BJ (cell line): ENCODE measurements around the gene TMEM266. TPM values are rescaled to one million over a fixed set of nuclear protein-coding genes. Genes with fewer than 3 reads are reported as not detected.

ENCODE experiments used
- CTCF ChIA-PET: fragments of 350-600 bp; formaldehyde crosslinking; extraction: SDS; loops from one replicate; lab custom pipeline; 2021; ENCODE audit warnings: antibody characterized with exemption, inconsistent platforms; lab: Yijun Ruan, JAX
- POLR2A ChIA-PET: fragments of 300-600 bp; sonication (Branson Sonifier 250); formaldehyde crosslinking; extraction: SDS; loops from one replicate; lab custom pipeline; 2021; ENCODE audit warnings: antibody characterized with exemption; lab: Charles Lee
- DNase-seq: peaks from one replicate; pipeline ENCODE4 v3.0.0-alpha.2; 2011; ENCODE audit warnings: low read depth
- H3K27me3 ChIP-seq: 2 replicates; pipeline ENCODE4 v1.6.0; 2011; ENCODE audit warnings: low read length; ENCODE audit not compliant: control insufficient read depth, insufficient read depth
- H3K36me3 ChIP-seq: 2 replicates; pipeline ENCODE4 v1.5.1; 2011; ENCODE audit warnings: low read length; ENCODE audit not compliant: control insufficient read depth, insufficient read depth
- H3K4me3 ChIP-seq: 2 replicates; pipeline ENCODE4 v1.5.1; 2011; ENCODE audit warnings: low read depth, mild to moderate bottlenecking, control low read depth, low read length
- polyA plus RNA-seq: library from polyadenylated mRNA; depleted of rRNA; stranded (reverse); fragments of >200 nt; gene quantifications from 2 replicates; pipeline ENCODE4 v1.2.3, GENCODE V29; 2011
- TF ChIP-seq, protein P1 (sequence below): IDR thresholded peaks from 2 replicates; pipeline ENCODE4 v1.5.1; 2011; ENCODE audit warnings: low read depth, mild to moderate bottlenecking, control low read depth, inconsistent platforms, low read length, moderate library complexity; ENCODE audit not compliant: insufficient read depth

TMEM266 gene
- polyA plus RNA-seq, 1 experiment, result 0.18 TPM

DNA sequence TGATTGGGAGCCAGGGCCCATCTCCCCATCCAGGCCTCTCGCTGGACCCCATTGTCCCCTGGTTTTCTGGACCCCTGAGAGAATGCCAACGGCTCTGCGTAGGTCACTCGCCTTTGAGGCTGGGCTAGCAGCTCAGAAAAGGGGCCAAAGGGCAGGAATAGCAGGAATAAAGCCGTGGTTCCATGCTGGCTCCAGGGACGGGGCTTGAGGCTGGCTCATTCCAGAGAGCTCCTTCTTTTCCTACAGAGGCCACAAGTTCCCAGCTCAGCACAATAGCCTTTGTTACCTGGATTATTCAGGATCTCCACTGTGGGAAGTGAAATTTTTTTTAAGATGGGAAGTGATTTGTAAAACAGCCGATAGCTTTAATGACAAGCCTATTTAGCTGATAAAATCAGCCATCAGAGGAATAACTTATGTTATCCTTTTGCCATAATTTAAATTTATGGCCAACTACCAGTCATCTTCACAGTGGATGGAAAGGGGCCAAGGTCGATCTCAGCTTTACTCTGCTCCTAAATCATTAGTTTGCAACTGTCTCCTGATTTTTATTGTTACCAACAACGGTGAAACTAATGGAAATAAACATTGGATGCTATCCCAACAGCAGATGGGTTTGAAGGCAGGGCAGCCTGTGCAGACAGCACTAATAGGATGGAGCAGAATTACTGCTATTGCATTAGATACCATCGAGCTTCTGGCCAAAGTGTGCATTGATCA, 124.3 kb downstream of the TMEM266 start:
- no peak for DNase-seq
- CTCF ChIA-PET, result interaction anchor here (0.8 to 5.6 kb wide), 7 partner anchors 9 to 145 kb away, joined by 4 to 31 read pairs (median 5); no protein-coding TSS in a partner anchor
- TF ChIP-seq, protein P1, sequence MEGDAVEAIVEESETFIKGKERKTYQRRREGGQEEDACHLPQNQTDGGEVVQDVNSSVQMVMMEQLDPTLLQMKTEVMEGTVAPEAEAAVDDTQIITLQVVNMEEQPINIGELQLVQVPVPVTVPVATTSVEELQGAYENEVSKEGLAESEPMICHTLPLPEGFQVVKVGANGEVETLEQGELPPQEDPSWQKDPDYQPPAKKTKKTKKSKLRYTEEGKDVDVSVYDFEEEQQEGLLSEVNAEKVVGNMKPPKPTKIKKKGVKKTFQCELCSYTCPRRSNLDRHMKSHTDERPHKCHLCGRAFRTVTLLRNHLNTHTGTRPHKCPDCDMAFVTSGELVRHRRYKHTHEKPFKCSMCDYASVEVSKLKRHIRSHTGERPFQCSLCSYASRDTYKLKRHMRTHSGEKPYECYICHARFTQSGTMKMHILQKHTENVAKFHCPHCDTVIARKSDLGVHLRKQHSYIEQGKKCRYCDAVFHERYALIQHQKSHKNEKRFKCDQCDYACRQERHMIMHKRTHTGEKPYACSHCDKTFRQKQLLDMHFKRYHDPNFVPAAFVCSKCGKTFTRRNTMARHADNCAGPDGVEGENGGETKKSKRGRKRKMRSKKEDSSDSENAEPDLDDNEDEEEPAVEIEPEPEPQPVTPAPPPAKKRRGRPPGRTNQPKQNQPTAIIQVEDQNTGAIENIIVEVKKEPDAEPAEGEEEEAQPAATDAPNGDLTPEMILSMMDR, result no peak
- POLR2A ChIA-PET, result no interaction called here
- H3K27me3 ChIP-seq, result no peaks in the 10 kb centered on the region
- no peaks in the 10 kb centered on the region for H3K36me3 ChIP-seq
- H3K4me3 ChIP-seq, result no peak overlapping the region

DNA sequence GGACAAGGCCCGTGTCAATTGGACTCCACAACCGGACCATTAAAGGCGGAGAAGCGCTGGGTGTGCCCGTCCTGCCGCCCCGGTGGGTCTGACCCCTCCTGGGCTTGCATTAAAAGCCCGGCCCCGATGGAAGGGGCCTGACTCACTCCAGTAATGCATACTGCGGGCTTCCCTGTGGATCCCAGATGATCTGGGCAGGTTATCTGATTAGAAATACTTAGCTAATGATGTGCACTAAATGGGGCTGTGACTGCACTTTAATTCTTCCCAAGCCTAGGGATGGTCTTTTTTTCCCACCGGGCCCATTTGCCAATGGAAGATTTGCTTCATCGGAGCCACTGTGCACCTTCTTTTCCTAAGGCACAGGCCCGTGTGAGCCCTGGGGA, 124.9 kb downstream of the TMEM266 start:
- no peaks in the 10 kb centered on the region for H3K36me3 ChIP-seq
- no peak overlapping the region for H3K4me3 ChIP-seq
- CTCF ChIA-PET, result interaction anchor here (0.8 to 5.6 kb wide), 8 partner anchors 9 to 151 kb away, joined by 4 to 31 read pairs (median 6); partner anchors contain the start of gene ISL2
- DNase-seq, result no peak
- no peaks in the 10 kb centered on the region for H3K27me3 ChIP-seq
- TF ChIP-seq, protein P1, result no peak
- POLR2A ChIA-PET, result no interaction called here

DNA sequence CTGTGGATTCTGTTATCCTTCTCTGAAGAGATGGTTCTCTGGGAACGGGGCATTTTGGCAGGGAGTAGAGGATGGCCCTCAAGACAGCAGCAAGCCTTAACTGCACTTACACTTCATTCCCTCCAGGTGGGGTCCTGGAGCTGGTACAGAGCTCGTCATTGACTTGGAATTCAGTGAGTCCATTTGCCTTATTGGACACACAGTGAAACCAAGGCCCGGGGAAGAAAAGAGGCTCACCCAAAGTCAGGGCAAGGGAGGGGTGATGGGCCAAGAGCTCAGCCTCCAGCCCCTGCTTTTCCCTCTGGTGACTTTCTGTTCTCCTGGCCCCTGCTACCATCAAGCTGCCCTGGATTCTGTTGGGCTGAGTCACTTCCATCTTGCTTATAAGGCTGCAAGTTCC, 125.9 kb downstream of the TMEM266 start:
- Histone ChIP-seq H3K4me3 (no peak overlapping the region), H3K27me3 (no peaks in the 10 kb centered on the region), H3K36me3 (no peaks in the 10 kb centered on the region)
- TF ChIP-seq, protein P1, result peak; percentile 67
- peak; percentile 49 for DNase-seq
- ChIA-PET CTCF (interaction anchor here (0.8 to 5.6 kb wide), 13 partner anchors 8 to 680 kb away, joined by 3 to 31 read pairs (median 5); partner anchors contain the start of gene ISL2), POLR2A (no interaction called here)

DNA sequence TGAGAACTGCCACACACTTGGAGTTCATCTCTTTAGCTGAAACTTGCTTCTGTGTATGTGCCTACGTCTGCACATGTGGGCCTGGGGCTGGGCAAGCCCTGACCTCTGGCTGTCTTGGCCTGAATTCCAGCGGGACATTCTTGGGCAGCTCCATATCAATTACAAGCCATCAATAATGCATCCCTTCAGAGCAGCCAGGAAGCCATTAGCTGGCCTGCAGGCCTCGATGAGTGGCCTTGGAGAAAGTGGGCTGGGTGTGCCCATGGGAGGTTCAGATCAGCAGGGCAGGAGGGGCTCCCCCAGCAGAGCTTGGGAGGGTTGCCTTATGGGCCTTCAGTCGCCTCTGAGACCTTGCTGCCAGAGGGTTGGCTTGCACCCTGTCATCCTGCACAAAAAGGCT, 127.4 kb downstream of the TMEM266 start:
- CTCF ChIA-PET, result interaction anchor here (0.6 to 5.6 kb wide), 2 partner anchors 126 to 142 kb away, joined by 3 to 31 read pairs; no protein-coding TSS in a partner anchor
- Histone ChIP-seq H3K27me3 (no peaks in the 10 kb centered on the region), H3K36me3 (no peaks in the 10 kb centered on the region), H3K4me3 (no peak overlapping the region)
- TF ChIP-seq, protein P1, result no peak
- POLR2A ChIA-PET, result no interaction called here
- DNase-seq, result no peak

DNA sequence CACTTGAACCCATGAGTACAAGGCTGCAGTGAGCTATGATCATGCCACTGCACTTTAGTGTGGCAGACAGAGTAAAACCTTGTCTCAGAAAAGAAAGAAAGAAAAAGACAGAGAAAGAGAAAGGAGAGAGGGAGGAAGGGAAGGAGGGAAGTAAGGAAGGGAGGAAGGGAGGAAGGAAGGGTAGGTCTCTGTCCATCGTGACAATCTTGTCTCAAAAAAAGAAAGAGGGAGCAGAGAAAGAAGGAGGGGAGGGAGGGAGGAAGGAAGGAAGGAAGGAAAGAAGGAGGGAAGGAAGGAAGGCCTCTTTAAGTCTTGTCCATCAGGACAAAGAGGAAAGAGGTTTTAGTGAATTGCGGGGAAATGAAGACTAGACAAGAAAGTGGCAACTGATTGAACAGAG, 129.3 kb downstream of the TMEM266 start:
- CTCF ChIA-PET, result interaction anchor here (1.8 to 5.6 kb wide), 2 partner anchors 20 to 140 kb away, joined by 3 to 31 read pairs; no protein-coding TSS in a partner anchor
- TF ChIP-seq, protein P1, result no peak

More for the DNA sequence above, 129.3 kb downstream of the TMEM266 start:
- Histone ChIP-seq H3K27me3 (no peaks in the 10 kb centered on the region), H3K4me3 (no peak overlapping the region), H3K36me3 (no peaks in the 10 kb centered on the region)
- no peak for DNase-seq
- POLR2A ChIA-PET, result no interaction called here
